NB4 (cell line): ENCODE results near the gene TOX3.

Experiments used
- DNase-seq: peaks from one replicate; pipeline ENCODE4 v3.0.0; 2010; ENCODE audit warnings: low read depth
- H3K4me3 ChIP-seq: one replicate; pipeline ENCODE4 v1.5.1; 2011; ENCODE audit warnings: mild to moderate bottlenecking, low read depth, low read length, moderate library complexity
- CTCF ChIP-seq: IDR thresholded peaks from one replicate; pipeline ENCODE4 v1.5.1; 2012; ENCODE audit warnings: low read depth, low read length
- MAX ChIP-seq: IDR thresholded peaks from 2 replicates; pipeline ENCODE4 v1.6.1; 2011; ENCODE audit warnings: low read depth, low read length
- MYC ChIP-seq: IDR thresholded peaks from 2 replicates; pipeline ENCODE4 v1.6.1; 2011; ENCODE audit warnings: low read depth, low read length
- POLR2A ChIP-seq: IDR thresholded peaks from 2 replicates; pipeline ENCODE4 v1.6.1; 2011; ENCODE audit warnings: mild to moderate bottlenecking; ENCODE audit not compliant: insufficient read length; ENCODE audit errors: extremely low read depth

TOX3 gene

GRCh38 chr16:52439750-52440149 lies 107.2 kb downstream of the TOX3 start:
- no peak overlapping the region for H3K4me3 ChIP-seq
- TF ChIP-seq POLR2A (no peak), CTCF (no peak), MAX (no peak), MYC (no peak)
- no peak for DNase-seq

- TF ChIP-seq MAX (no peak), CTCF (no peak), MYC (no peak), POLR2A (no peak)
- no peak overlapping the region for H3K4me3 ChIP-seq
- no peak for DNase-seq
These were observed 107.7 kb downstream of the TOX3 start for GRCh38 chr16:52439171-52439701.

GRCh38 chr16:52437277-52437670 lies 109.7 kb downstream of the TOX3 start:
- H3K4me3 ChIP-seq: no peak overlapping the region
- no peak for DNase-seq
- TF ChIP-seq MYC: no peak

- TF ChIP-seq CTCF: no peak
- no peak for TF ChIP-seq MYC
- no peak for TF ChIP-seq MAX
- TF ChIP-seq POLR2A: no peak
- H3K4me3 ChIP-seq: no peak overlapping the region
- DNase-seq: no peak
These were observed 110.3 kb downstream of the TOX3 start for GRCh38 chr16:52436339-52437276.

GRCh38 chr16:52434224-52434623 lies 112.7 kb downstream of the TOX3 start:
- DNase-seq: no peak
- no peak for TF ChIP-seq MAX
- no peak for TF ChIP-seq MYC
- no peak for TF ChIP-seq CTCF
- no peak for TF ChIP-seq POLR2A
- H3K4me3 ChIP-seq: no peak overlapping the region

- TF ChIP-seq MYC (no peak), MAX (no peak), POLR2A (no peak)
- DNase-seq: no peak
- no peak overlapping the region for H3K4me3 ChIP-seq
These were observed 113.3 kb downstream of the TOX3 start for GRCh38 chr16:52433643-52434042.

- H3K4me3 ChIP-seq: no peak overlapping the region
- TF ChIP-seq MYC (no peak), POLR2A (no peak), MAX (no peak), CTCF (no peak)
- no peak for DNase-seq
These were observed 122.4 kb downstream of the TOX3 start for GRCh38 chr16:52424591-52424990.
